Measurements from ENCODE around the gene RAPGEF3.

The RAPGEF3 gene

DNA sequence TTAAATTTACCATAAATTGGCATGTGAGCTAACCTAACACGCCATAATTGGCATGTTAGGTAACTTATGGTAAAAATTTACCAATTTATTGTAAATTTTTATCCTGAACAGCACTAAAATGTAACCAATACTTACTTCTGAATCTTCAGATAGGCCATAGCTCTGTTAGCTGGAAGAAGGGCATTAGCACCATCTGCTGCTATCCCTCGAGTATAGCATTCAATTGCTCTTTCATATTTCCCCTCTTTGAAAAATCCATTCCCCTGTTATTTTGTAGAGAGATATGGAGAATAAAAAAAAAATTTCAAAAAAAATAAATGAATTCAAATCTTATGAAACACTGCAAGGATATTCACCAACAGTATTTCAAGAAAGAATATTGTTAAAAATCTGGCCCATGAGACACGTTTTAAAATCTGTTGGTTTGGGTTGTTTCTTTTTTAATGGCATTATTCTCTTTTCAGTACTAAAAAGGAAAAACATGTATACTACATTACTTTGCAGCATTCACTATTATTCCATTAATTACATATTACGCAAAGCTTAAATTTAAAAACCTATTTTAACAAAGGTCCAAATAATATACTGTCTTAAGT is 71.9 kb downstream of the RAPGEF3 start:
- H3K4me3 ChIP-seq (ENCODE audit: control insufficient read depth, low read depth, low read length) = no peak overlapping the region
- DNase-seq (ENCODE audit: low read depth) = peak; percentile 27
- TF ChIP-seq, protein P1, sequence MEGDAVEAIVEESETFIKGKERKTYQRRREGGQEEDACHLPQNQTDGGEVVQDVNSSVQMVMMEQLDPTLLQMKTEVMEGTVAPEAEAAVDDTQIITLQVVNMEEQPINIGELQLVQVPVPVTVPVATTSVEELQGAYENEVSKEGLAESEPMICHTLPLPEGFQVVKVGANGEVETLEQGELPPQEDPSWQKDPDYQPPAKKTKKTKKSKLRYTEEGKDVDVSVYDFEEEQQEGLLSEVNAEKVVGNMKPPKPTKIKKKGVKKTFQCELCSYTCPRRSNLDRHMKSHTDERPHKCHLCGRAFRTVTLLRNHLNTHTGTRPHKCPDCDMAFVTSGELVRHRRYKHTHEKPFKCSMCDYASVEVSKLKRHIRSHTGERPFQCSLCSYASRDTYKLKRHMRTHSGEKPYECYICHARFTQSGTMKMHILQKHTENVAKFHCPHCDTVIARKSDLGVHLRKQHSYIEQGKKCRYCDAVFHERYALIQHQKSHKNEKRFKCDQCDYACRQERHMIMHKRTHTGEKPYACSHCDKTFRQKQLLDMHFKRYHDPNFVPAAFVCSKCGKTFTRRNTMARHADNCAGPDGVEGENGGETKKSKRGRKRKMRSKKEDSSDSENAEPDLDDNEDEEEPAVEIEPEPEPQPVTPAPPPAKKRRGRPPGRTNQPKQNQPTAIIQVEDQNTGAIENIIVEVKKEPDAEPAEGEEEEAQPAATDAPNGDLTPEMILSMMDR (IDR thresholded peaks at IDR 0.05; ENCODE audit: control insufficient read depth, insufficient read depth, low read depth, low read length, missing control alignments) = peak; percentile 74
